Measurements from ENCODE around the gene TBC1D8. TPM values are rescaled to one million over a fixed set of nuclear protein-coding genes. Genes with fewer than 3 reads are reported as not detected.
A peak's percentile ranks its signal among the peaks of the same experiment; 100 is the strongest.

The TBC1D8 gene
- total and polyA plus RNA-seq, 9 of the 15 experiments (the other 6 are each of a cell fraction or from before 2014, with no cell fraction given): 0.36 to 1.3 (median 0.82) TPM

- TF ChIP-seq ZBTB11 (CRISPR knock-in tag; IDR thresholded peaks at IDR 0.05) (peak in 1 of 3 experiments; percentile 90; a peak in 2 of 6 replicates), GATAD2B (IDR thresholded peaks at IDR 0.05; ENCODE audit: borderline replicate concordance) (0 out of 2 replicates have a peak, but pooled peaks have one; percentile 49), NR3C1 (CRISPR knock-in tag; IDR thresholded peaks at IDR 0.05) (peak; percentile 99), ZZZ3 (IDR thresholded peaks at IDR 0.05) (peak; percentile 98), PHF8 (IDR thresholded peaks at IDR 0.05; ENCODE audit: borderline replicate concordance, low read length) (peak; percentile 98), NBN (IDR thresholded peaks at IDR 0.05; ENCODE audit: low read depth) (0 out of 2 replicates have a peak, but pooled peaks have one; percentile 23), ZBTB5 (IDR thresholded peaks at IDR 0.05) (no peak), L3MBTL2 (IDR thresholded peaks at IDR 0.05) (peak; percentile 100), ZFX (CRISPR knock-in tag; IDR thresholded peaks at IDR 0.05) (peak; percentile 99), SRF (CRISPR knock-in tag; IDR thresholded peaks at IDR 0.05) (peak in 1 of 2 experiments; percentile 72; a peak in 1 of 4 replicates), CUX1 (CRISPR knock-in tag; IDR thresholded peaks at IDR 0.05) (peak; percentile 87; the same call in 1 of the 2 replicates), CC2D1A (IDR thresholded peaks at IDR 0.05) (no peak; the same call in 1 of the 2 replicates), C11orf30 (IDR thresholded peaks at IDR 0.05; ENCODE audit: low read depth) (peak; percentile 71), ZNF143 (CRISPR knock-in tag; IDR thresholded peaks at IDR 0.05) (peak; percentile 85), ZNF431 (CRISPR knock-in tag; IDR thresholded peaks at IDR 0.05) (peak; percentile 99), SNIP1 (IDR thresholded peaks at IDR 0.05; ENCODE audit: low read depth) (peak; percentile 95)
These were observed 149.3 kb downstream of the TBC1D8 start, which contains the start of gene RPL31 (continued) for GRCh38 chr2:101001691-101002561.

Measured in K562 (cell line).